ENCODE results near the gene GRAMD4. TPM values are rescaled to one million over a fixed set of nuclear protein-coding genes. Genes with fewer than 3 reads are reported as not detected.

GRAMD4 gene
- total RNA-seq, 1 experiment from 2014 or later: 23.4 TPM

- Mint-ChIP-seq H3K4me3 (ENCODE audit: unreplicated experiment) (no peak overlapping the region), H3K9me3 (ENCODE audit: unreplicated experiment) (no peaks in the 10 kb centered on the region), H3K27me3 (ENCODE audit: insufficient read depth, unreplicated experiment) (no peaks in the 10 kb centered on the region), H3K36me3 (ENCODE audit: insufficient read depth, unreplicated experiment) (no peaks in the 10 kb centered on the region), H3K27ac (ENCODE audit: unreplicated experiment) (no peak overlapping the region), H3K4me1 (ENCODE audit: low read depth, unreplicated experiment) (peaks cover 10% of the 10 kb centered on the region)
- no peaks in the 10 kb centered on the region for H3K27me3 ChIP-seq (replicated peaks; ENCODE audit: control insufficient read depth, insufficient read depth, low read length)
- no peak for DNase-seq
- no peaks in the 10 kb centered on the region for H3K9me3 ChIP-seq
- no TSS peak for BruUV-seq (replicated peaks)
- ChIA-PET POLR2A (no interaction called here), CTCF (no interaction called here)
- intact Hi-C loops (cut with micrococcal nuclease; ENCODE audit: unreplicated experiment): no loop called here
- no peak overlapping the region for H3K4me3 ChIP-seq (ENCODE audit: low read depth, low read length)
- H3K36me3 ChIP-seq (ENCODE audit: control insufficient read depth, insufficient read depth, low read length): no peaks in the 10 kb centered on the region
- TF ChIP-seq CTCF (IDR thresholded peaks at IDR 0.05; ENCODE audit: insufficient read depth in 1 of 2, low read depth in 1 of 2, low read length in 1 of 2, severe bottlenecking in 1 of 2, unreplicated experiment in 1 of 2): no peak
- H3K4me1 ChIP-seq: peaks cover 10% of the 10 kb centered on the region
Measured at GRCh38 chr22:46614025-46614931, 5.9 kb upstream of the GRAMD4 start.

GRCh38 chr22:46617207-46617985 lies 2.8 kb upstream of the GRAMD4 start:
- CTCF ChIA-PET: no interaction called here

More at GRCh38 chr22:46617207-46617985, 2.8 kb upstream of the GRAMD4 start:
- Mint-ChIP-seq H3K4me3 (ENCODE audit: unreplicated experiment) (no peak overlapping the region), H3K27ac (ENCODE audit: unreplicated experiment) (no peak overlapping the region), H3K27me3 (ENCODE audit: insufficient read depth, unreplicated experiment) (no peaks in the 10 kb centered on the region), H3K4me1 (ENCODE audit: low read depth, unreplicated experiment) (peaks cover 7% of the 10 kb centered on the region), H3K9me3 (ENCODE audit: unreplicated experiment) (no peaks in the 10 kb centered on the region), H3K36me3 (ENCODE audit: insufficient read depth, unreplicated experiment) (no peaks in the 10 kb centered on the region)
- Histone ChIP-seq H3K9me3 (no peaks in the 10 kb centered on the region), H3K4me1 (peaks cover 6% of the 10 kb centered on the region; the same call in 1 of the 2 replicates), H3K4me3 (ENCODE audit: low read depth, low read length) (no peak overlapping the region), H3K27me3 (replicated peaks; ENCODE audit: control insufficient read depth, insufficient read depth, low read length) (no peaks in the 10 kb centered on the region), H3K36me3 (ENCODE audit: control insufficient read depth, insufficient read depth, low read length) (no peaks in the 10 kb centered on the region)
- TF ChIP-seq CTCF (IDR thresholded peaks at IDR 0.05; ENCODE audit: insufficient read depth in 1 of 2, low read depth in 1 of 2, low read length in 1 of 2, severe bottlenecking in 1 of 2, unreplicated experiment in 1 of 2): no peak
- POLR2A ChIA-PET: no interaction called here
- no peak for DNase-seq
- intact Hi-C loops (cut with micrococcal nuclease; ENCODE audit: unreplicated experiment): no loop called here
- no TSS peak for BruUV-seq (replicated peaks)

Data from Caco-2 (cell line).